Gastrocnemius medialis (tissue), 4 donors: ENCODE results near the gene FGR. TPM values are rescaled to one million over a fixed set of nuclear protein-coding genes. Genes with fewer than 3 reads are reported as not detected.
"Not testable (repeated sequence)": the region's sequence is repeated elsewhere in the genome, so short reads cannot be mapped to it uniquely, and the experiment has no call there.

Source experiments
- ATAC-seq, 2 donors: fragments of 150-250 bp; one replicate each; pipeline ENCODE4 v1.9.1; 2016
- DNase-seq, 2 donors: peaks; one replicate each; pipeline ENCODE4 v3.0.0-alpha.2; 2019
- H3K27ac ChIP-seq, 4 donors: fragments of 200-600 bp; sonication (generic); 1 replicate in 1 of 4; 2 replicates in 3 of 4; pipeline ENCODE4 v1.5.1; 2016 to 2018; ENCODE audit warnings: mild to moderate bottlenecking in 2 of 4, moderate library complexity in 1 of 4
- H3K27me3 ChIP-seq, 3 donors: fragments of 200-600 bp; sonication (generic) in 2 of 3; 1 replicate in 1 of 3; 2 replicates in 2 of 3; pipeline versions ENCODE4 v1.5.1 to v1.6.0; 2016 to 2019; ENCODE audit warnings: mild to moderate bottlenecking in 1 of 3, moderate library complexity in 1 of 3
- H3K36me3 ChIP-seq, 2 donors: fragments of 200-600 bp; sonication (generic) in 1 of 2; one replicate each; pipeline ENCODE4 v1.5.1; 2017 to 2018
- H3K4me1 ChIP-seq, 2 donors: fragments of 200-600 bp; sonication (generic) in 1 of 2; one replicate each; pipeline ENCODE4 v1.5.1; 2016 to 2017; ENCODE audit warnings: mild to moderate bottlenecking in 2 of 2
- H3K4me3 ChIP-seq, 4 donors: fragments of 200-600 bp; sonication (generic) in 3 of 4; 1 replicate in 1 of 4; 2 replicates in 3 of 4; pipeline ENCODE4 v1.5.1; 2016 to 2019; ENCODE audit warnings: mild to moderate bottlenecking in 2 of 4
- H3K9me3 ChIP-seq, 3 donors: fragments of 200-600 bp; sonication (generic) in 2 of 3; 1 replicate in 1 of 3; 2 replicates in 2 of 3; pipeline ENCODE4 v1.5.1; 2016 to 2019
- POLR2A ChIP-seq, 2 donors: fragments of 450-650 bp; IDR thresholded peaks; one replicate each; pipeline ENCODE4 v1.6.1; 2017; ENCODE audit warnings: antibody characterized with exemption in 2 of 2, mild to moderate bottlenecking in 2 of 2, moderate library complexity in 2 of 2
- in situ Hi-C, 4 donors: fragments of 200-750 bp; cut with MboI; loops; one replicate each; pipeline versions ENCODE4 v1.15.0 to v1.8.0; 2017; ENCODE audit warnings: low sequenced_read_pairs in 4 of 4
- intact Hi-C: fragments of 100-400 bp; cut with DNase I; formaldehyde crosslinking; loops from one replicate; pipeline ENCODE4 v1.15.1; 2023; ENCODE audit warnings: low total_unique reads
- total RNA-seq, 4 donors: library from RNA; depleted of rRNA; stranded (reverse); fragments of >200 nt; gene quantifications; one replicate each; pipeline versions ENCODE4 v1.1.0 to v1.2.3, GENCODE V29; 2016
- TF ChIP-seq, protein P1 (sequence below), 5 experiments: fragments of 450-650 bp in 3 of 5; fragments of 200-600 bp in 2 of 5; sonication (generic) in 2 of 5; IDR thresholded peaks in 4 of 5; conservative IDR thresholded peaks in 1 of 5; 1 replicate in 4 of 5; 2 replicates in 1 of 5; pipeline ENCODE4 v1.5.1; 2016 to 2019; ENCODE audit warnings: antibody characterized with exemption in 5 of 5, mild to moderate bottlenecking in 3 of 5, moderate library complexity in 3 of 5

Gene FGR
- total RNA-seq, 4 donors from 2014 or later = 1.3 to 5.8 (median 4.7) TPM

DNA sequence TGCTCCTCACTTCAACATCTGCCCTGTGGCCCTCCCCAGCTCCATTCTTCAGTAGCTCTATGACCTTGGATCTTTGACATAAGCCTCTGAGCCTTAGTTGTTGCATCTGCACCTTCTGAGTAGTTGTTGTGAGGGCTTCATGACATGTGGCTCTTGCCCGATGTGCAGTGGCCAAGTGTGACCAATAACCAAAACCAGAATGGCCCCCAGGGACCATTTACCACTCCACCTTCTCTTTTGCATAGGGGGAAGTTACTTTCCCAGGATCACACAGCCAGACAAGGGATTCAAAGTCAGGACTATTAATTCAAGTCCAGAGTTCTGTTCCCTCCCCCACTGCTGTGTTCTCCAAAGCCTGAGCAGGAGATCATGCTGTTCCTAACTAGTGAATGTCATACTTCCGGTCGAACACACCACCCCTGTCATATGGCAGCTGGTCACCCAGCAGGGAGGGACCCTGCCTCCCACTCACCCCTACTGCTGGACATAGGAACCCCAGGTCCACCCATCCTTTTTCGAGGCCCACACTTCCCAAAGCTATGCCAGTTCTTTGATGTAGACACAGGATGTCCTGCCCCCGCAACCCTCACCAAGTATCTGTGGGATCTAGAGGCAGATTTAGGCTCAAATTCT lies 4.0 kb downstream of the FGR start:
- in situ Hi-C loops (no loop called here), intact Hi-C loops (no loop called here)
- H3K27ac ChIP-seq = peak overlapping the region; percentile 68 to 84 (median 80)
- TF ChIP-seq, protein P1, sequence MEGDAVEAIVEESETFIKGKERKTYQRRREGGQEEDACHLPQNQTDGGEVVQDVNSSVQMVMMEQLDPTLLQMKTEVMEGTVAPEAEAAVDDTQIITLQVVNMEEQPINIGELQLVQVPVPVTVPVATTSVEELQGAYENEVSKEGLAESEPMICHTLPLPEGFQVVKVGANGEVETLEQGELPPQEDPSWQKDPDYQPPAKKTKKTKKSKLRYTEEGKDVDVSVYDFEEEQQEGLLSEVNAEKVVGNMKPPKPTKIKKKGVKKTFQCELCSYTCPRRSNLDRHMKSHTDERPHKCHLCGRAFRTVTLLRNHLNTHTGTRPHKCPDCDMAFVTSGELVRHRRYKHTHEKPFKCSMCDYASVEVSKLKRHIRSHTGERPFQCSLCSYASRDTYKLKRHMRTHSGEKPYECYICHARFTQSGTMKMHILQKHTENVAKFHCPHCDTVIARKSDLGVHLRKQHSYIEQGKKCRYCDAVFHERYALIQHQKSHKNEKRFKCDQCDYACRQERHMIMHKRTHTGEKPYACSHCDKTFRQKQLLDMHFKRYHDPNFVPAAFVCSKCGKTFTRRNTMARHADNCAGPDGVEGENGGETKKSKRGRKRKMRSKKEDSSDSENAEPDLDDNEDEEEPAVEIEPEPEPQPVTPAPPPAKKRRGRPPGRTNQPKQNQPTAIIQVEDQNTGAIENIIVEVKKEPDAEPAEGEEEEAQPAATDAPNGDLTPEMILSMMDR (IDR thresholded peaks at IDR 0.05 in 4 of 5, conservative IDR thresholded peaks at IDR 0.05 in 1 of 5) = no peak
- TF ChIP-seq POLR2A (IDR thresholded peaks at IDR 0.05) = peak; percentile 9 to 39
- H3K36me3 ChIP-seq = no peaks in the 10 kb centered on the region
- peaks cover 14 to 21% (median 21%) of the 10 kb centered on the region in 3 donors for H3K27me3 ChIP-seq
- H3K4me1 ChIP-seq = peaks cover 33 to 38% of the 10 kb centered on the region in 2 donors
- H3K4me3 ChIP-seq = no peak overlapping the region
- peak; percentile 68 to 71 for ATAC-seq
- H3K9me3 ChIP-seq = no peaks in the 10 kb centered on the region
- peak; percentile 42 to 61 for DNase-seq

DNA sequence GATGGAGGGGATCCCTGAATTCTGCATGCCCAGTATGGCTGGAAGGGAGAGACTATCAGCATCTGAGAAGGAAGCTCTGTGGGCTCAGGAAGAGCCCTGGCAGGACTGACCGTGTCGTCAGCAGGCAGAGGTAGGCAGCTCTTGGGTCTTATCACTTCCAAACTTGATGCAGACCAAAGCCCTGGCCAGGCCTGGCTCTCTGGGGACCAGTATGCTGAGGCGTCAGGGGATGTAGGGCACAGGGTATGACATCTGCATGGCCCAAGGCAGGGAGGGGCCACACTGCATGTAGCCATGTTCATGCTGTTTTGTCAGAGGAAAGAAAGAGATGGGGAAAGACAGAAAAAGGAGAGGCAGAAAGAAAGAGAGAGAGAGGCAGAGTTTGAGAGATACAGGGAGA lies 6.3 kb downstream of the FGR start:
- H3K9me3 ChIP-seq = no peaks in the 10 kb centered on the region
- peak overlapping the region; percentile 2 to 81 (median 73) for H3K27ac ChIP-seq
- H3K4me3 ChIP-seq = no peak overlapping the region
- intact Hi-C loops (loop anchor here (5.0 kb wide), 1 partner anchor 34 kb away; no protein-coding TSS in a partner anchor), in situ Hi-C loops (no loop called here)
- peaks cover 2 to 7% (median 2%) of the 10 kb centered on the region in 3 donors for H3K27me3 ChIP-seq
- no peaks in the 10 kb centered on the region for H3K36me3 ChIP-seq
- DNase-seq (no peak), ATAC-seq (no peak)
- TF ChIP-seq, protein P1 (IDR thresholded peaks at IDR 0.05 in 4 of 5, conservative IDR thresholded peaks at IDR 0.05 in 1 of 5) = no peak
- no peak for TF ChIP-seq POLR2A (IDR thresholded peaks at IDR 0.05)
- H3K4me1 ChIP-seq = peaks cover 31 to 33% of the 10 kb centered on the region in 2 donors

DNA sequence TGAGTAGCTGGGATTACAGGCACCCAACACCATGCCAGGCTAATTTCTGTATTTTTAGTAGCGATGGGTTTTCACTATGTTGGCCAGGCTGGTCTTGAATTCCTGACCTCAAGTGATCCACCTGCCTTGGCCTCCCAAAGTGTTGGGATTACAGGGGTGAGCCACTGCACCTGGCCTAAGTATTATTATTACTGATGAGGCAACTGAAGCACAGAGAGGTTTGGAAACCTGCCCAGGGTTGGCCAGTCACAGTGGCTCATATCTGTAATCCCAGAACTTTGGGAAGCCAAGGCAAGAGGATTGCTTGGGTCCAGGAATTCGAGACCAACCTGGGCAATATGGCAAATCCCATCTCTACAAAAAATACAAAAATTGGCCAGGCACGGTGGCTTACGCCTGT lies 7.3 kb downstream of the FGR start:
- H3K36me3 ChIP-seq, H3K4me3 ChIP-seq, H3K27ac ChIP-seq, H3K27me3 ChIP-seq, H3K9me3 ChIP-seq, in situ Hi-C loops: not testable (repeated sequence)
- H3K4me1 ChIP-seq = peaks cover 31 to 33% of the 10 kb centered on the region in 2 donors
- ATAC-seq (peak in 1 of 2 donors; percentile 31), DNase-seq (peak in 1 of 2 donors; percentile 57)
- intact Hi-C loops = loop anchor here (5.0 kb wide), 1 partner anchor 35 kb away; no protein-coding TSS in a partner anchor

DNA sequence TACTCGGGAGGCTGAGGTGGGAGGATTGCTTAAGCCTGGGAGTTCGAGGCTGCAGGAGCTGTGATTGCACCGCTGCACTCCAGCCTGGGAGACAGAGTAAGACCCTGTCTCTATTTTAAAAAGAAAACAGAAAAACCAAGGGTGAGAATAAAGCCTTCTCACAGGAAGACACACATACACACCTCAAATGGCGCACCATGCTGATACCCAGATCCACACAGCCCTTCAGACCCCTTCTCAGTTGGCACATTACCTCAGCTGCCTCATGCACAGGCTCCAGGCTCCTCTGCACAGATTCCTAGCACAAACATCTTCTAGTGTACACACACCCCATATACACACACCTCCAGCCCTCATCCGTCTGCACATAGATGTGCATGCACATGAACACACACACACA lies 7.9 kb downstream of the FGR start:
- TF ChIP-seq, protein P1 (IDR thresholded peaks at IDR 0.05 in 4 of 5, conservative IDR thresholded peaks at IDR 0.05 in 1 of 5) = no peak
- no peak for TF ChIP-seq POLR2A (IDR thresholded peaks at IDR 0.05)
- ATAC-seq (no peak), DNase-seq (no peak)
- Histone ChIP-seq H3K9me3 (no peaks in the 10 kb centered on the region), H3K4me3 (no peak overlapping the region), H3K36me3 (no peaks in the 10 kb centered on the region), H3K27ac (no peak overlapping the region), H3K27me3 (no peaks in the 10 kb centered on the region), H3K4me1 (peaks cover 31 to 32% of the 10 kb centered on the region in 2 donors)
- intact Hi-C loops = loop anchor here (5.0 kb wide), 1 partner anchor 35 kb away; no protein-coding TSS in a partner anchor
- in situ Hi-C loops = no loop called here

DNA sequence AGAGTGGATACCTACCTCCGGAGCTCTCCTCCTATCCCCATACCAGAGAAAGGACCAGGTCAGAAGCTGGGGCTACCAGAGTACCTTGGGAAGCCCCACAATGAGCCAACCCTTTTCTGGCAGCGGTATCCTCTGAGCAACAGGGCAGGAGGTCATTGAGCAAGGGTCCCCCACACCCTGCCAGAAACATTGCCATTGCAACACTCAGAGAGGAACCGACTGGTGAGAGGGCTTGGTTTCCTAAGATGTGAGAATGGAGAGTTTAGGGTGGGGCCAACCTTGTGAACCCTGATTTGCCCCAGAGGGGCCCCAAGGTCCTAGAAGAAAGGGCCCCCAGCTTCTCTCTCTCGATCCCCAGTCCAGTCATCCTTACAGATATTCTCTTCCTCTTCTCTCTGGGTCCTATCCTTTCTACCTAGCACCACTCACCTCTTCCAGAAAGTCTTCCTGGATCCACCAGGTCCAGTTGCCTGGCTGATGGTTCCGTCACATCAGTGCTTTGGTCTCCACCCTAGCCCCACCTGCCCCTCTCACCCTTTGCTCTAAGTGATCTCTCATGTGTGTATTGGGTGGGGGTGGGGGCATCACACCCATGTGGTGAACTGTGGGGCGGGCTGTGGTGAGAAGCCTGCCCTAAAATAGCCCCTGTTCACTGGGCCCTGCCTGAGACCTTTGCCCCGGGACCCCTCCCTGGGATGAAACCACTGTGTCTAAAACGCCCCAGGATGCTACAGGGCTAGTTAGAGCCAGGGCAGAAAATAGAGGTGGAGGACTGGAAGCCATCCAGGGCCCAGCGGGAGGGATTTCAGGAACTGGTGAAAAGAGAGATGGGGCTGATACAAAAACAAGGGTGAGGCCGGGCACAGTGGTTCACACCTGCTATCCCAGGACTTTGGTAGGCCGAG lies 8.7 kb downstream of the FGR start:
- Histone ChIP-seq H3K36me3 (no peaks in the 10 kb centered on the region), H3K9me3 (no peaks in the 10 kb centered on the region), H3K4me3 (no peak overlapping the region), H3K27me3 (no peaks in the 10 kb centered on the region), H3K27ac (no peak overlapping the region), H3K4me1 (peaks cover 24 to 31% of the 10 kb centered on the region in 2 donors)
- intact Hi-C loops = loop anchor here (5.0 kb wide), 1 partner anchor 36 kb away; no protein-coding TSS in a partner anchor
- DNase-seq (peak in 1 of 2 donors; percentile 54), ATAC-seq (peak in 1 of 2 donors; percentile 16)
- TF ChIP-seq, protein P1 (IDR thresholded peaks at IDR 0.05 in 4 of 5, conservative IDR thresholded peaks at IDR 0.05 in 1 of 5) = no peak
- no peak for TF ChIP-seq POLR2A (IDR thresholded peaks at IDR 0.05)
- in situ Hi-C loops = no loop called here
